Astrocyte of the spinal cord (primary cell): ENCODE results near the gene ACOT12.
"Not testable (repeated sequence)": the region's sequence is repeated elsewhere in the genome, so short reads cannot be mapped to it uniquely, and the experiment has no call there.

Experiments used
- DNase-seq: peaks from one replicate; pipeline ENCODE4 v3.0.0; 2011; ENCODE audit warnings: low read depth, low spot score
- H3K4me3 ChIP-seq: 2 replicates; pipeline ENCODE4 v1.5.1; 2011; ENCODE audit warnings: low read depth, mild to moderate bottlenecking, low read length, moderate library complexity
- in situ Hi-C: cut with HindIII; loops from 2 replicates; pipeline ENCODE4 v1.10.0; 2017; ENCODE audit warnings: low sequenced_read_pairs
- TF ChIP-seq, protein P1 (sequence below): IDR thresholded peaks from 2 replicates; pipeline ENCODE4 v1.5.1; 2012; ENCODE audit warnings: low read depth, mild to moderate bottlenecking, low read length, inconsistent platforms

The ACOT12 gene

DNA sequence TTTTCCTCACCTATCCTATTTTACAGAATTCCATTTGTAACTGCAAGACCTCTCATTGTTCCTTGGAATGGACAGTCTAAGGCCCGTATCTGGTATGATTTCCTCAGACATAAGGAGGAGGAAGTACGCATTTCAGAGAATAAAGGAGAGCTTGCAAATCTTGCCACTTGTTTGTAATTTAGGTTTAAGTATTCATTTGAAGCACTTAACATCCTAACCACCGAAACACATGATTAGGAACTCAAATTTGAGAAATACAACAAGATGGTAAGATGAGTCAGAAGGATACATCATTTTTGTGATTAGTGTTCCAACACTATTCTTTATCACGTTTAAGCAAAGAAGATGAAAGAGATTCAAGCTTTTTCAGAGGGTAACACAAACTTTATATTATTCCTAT, 96.4 kb downstream of the ACOT12 start:
- in situ Hi-C loops, result no loop called here
- TF ChIP-seq, protein P1, sequence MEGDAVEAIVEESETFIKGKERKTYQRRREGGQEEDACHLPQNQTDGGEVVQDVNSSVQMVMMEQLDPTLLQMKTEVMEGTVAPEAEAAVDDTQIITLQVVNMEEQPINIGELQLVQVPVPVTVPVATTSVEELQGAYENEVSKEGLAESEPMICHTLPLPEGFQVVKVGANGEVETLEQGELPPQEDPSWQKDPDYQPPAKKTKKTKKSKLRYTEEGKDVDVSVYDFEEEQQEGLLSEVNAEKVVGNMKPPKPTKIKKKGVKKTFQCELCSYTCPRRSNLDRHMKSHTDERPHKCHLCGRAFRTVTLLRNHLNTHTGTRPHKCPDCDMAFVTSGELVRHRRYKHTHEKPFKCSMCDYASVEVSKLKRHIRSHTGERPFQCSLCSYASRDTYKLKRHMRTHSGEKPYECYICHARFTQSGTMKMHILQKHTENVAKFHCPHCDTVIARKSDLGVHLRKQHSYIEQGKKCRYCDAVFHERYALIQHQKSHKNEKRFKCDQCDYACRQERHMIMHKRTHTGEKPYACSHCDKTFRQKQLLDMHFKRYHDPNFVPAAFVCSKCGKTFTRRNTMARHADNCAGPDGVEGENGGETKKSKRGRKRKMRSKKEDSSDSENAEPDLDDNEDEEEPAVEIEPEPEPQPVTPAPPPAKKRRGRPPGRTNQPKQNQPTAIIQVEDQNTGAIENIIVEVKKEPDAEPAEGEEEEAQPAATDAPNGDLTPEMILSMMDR, result no peak
- no peak for DNase-seq
- no peak overlapping the region for H3K4me3 ChIP-seq

DNA sequence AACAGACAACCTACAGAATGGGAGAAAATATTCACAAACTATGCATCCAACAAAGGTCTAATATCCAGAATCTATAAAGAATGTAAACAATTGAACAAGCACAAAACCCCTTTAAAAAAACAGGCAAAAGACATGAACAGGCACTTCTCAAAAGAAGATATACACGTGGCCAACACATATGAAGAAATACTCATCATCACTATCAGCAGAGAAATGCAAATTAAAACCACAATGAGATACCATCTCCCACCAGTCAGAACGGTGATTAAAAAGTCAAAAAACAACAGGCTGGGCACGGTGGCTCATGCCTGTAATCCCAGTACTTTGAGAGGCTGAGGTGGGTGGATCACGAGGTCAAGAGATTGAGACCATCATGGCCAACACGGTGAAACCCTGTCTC, 99.9 kb downstream of the ACOT12 start:
- H3K4me3 ChIP-seq, DNase-seq, in situ Hi-C loops: not testable (repeated sequence)

DNA sequence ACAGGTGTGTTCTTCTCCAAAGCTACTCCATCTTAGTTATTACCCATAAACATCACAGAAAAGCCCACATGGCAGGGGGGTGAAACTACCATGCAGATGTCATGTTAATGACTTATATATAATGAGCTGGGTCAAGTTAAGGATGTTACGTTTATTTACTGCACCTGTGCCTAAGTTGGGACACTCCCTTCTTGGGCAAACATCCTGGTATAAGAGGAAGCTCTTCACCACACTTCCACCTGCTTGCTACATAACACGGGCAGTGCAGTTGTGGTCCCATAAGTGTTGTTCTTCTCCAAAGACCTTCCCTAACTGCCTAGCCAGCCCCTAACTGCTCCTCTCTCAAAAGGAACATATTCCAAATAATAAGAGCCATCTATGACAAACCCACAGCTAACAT, 101.8 kb downstream of the ACOT12 start:
- H3K4me3 ChIP-seq, result no peak overlapping the region
- no peak for DNase-seq
- TF ChIP-seq, protein P1, result no peak
- in situ Hi-C loops, result no loop called here

DNA sequence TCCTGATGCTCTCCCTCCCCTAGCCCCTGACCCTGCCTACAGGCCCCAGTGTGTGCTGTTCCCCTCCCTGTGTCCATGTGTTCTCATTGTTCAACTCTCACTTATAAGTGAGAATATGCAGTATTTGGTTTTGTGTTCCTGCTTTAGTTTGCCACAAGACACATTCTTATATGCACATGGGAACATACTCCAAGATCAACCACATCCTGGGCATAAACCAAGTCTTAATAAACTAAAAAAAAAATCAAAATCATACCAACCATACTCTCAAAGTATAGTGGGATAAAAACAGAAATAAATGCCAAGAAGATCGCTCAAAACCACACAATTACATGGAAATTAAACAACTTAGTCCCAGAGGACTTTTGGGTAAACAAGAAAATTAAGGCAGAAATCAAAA, 103.8 kb downstream of the ACOT12 start:
- no peak overlapping the region for H3K4me3 ChIP-seq
- TF ChIP-seq, protein P1, result no peak
- peak; percentile 30 for DNase-seq
- in situ Hi-C loops, result no loop called here

DNA sequence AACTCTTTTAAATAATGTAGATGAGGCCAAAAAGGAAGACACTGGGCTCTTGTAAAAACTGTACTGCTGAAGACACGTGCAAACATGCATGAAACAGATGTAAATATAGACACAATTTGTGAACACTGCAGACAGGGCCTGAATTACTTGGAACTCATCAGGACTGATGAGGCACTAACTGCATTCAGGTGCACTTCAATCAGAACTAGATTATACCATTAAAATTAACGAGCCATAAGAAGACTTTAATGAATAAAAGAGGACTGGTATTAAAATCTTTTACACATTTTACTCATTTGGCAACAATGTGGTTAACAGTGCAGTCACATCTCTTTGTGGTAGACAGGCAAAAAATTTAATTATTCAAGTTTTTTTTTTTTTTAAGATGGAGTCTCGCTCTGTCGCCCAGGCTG, 105.9 kb downstream of the ACOT12 start:
- no peak for DNase-seq
- TF ChIP-seq, protein P1, result no peak
- no peak overlapping the region for H3K4me3 ChIP-seq
- in situ Hi-C loops, result no loop called here

DNA sequence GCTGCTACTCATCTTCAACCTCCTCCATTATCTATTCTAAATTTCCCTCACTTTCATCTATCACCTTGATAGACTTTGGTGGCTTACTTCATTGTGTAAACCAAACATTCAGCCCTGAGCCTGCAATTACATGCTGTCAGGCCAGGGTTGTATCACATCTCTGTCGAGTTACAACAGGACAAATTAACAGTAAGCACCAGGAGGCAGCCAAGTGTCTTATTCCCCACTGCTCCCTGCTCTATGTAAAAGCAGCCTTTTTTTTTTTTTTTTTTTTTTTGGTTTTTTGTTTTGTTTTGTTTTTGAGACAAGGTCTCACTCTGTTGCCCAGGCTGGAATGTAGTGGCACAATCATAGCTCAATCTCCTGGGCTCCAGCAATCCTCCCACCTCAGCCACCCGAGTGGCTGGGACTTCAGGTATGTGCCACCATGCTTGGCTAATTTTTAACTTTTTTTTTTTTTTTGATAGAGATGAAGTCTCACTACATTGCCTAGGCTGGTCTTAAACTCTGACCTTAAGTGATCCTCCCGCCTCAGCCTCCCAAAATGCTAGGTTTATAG, 107.8 kb downstream of the ACOT12 start:
- in situ Hi-C loops, result no loop called here
- no peak for DNase-seq
- H3K4me3 ChIP-seq, result no peak overlapping the region
- TF ChIP-seq, protein P1, result no peak

DNA sequence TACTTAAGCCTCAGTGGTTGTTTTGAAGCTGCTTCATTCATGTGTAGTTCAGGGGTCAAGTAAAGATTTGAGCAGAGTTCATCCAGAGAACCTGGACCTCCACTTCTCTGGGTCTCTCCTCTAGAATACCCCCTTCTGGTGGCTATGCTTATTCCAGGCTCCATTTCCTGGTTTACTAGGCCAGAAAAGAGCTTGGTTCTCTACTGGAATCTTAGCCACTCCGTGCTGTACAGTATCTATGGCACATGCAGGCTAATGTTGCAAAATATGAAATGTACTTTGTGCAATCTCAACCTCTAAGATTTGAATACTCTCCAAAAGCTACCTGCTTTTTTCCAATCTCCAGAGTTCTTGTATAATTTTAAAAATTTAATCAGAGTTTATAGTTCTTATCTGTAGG, 110.0 kb downstream of the ACOT12 start:
- DNase-seq, result no peak
- TF ChIP-seq, protein P1, result no peak
- no peak overlapping the region for H3K4me3 ChIP-seq
- in situ Hi-C loops, result no loop called here
